ENCODE results near the gene NPY1R.

Gene NPY1R

DNA sequence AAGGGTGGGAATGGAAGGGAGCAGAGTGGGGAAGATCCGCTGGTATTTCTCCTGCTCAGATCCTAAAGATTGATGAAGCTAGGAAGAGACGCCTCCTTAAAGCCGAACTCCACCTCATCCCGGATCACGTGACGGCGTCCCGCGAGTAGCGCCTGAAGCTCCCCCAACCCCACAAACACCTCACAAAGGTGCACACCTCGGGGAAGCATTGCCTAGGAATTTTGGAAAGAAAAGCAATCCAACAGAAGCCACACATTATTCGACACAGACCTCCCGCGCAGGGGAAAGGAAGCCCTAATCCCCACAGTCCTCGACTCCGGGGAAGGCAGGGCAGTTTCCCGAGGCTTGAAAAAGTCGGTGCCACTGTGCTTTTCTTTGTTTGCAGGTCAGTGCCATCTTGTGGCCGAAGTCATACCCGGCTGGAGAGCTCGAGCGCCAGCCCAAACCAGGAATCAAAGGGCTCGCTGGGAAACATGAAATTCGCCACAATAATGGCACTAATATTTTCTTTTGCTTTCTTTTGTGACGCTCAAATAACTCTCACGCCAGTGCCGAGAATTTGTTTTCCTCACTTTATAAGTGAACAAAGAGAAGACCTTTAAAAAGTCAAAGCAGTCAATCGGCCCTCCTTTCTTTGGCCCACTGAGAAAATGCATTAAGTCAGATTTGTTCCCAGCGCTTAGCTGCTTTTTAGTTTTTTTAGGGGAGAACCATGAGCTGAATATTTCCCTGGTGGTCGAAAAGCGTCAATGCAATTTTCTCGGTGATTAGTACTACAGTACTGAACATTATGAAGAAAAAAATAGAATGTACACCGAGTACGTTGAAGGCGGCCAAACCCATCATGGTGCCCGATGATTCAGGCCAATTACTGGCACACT lies at the start of gene NPY1R:
Gene NPY1R, minus strand, starts transcription at position 71 of the 881 bp plus-strand sequence. CDS start 6,042 bp downstream, outside the sequence.
- no peak for DNase-seq

DNA sequence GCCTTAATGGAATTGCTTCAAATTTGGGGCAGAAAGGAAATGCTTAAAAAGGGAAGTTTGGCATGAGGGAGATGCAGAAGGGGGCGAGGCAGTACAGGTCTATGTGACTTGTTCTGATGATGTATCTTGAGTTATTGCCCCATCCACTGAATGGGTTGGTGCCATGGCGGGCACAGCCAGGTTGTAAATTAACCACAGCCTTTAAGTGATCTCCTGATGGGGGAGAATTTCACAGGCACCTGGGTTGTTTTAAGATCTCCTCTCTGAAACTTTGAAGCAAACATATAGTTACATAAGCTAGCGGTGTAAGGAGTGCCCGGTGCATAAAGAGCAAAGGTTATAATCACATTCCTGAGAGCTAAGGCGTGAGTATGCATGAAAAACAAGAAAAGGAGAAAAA lies 48.3 kb upstream of the NPY1R start:
- DNase-seq, result no peak

DNA sequence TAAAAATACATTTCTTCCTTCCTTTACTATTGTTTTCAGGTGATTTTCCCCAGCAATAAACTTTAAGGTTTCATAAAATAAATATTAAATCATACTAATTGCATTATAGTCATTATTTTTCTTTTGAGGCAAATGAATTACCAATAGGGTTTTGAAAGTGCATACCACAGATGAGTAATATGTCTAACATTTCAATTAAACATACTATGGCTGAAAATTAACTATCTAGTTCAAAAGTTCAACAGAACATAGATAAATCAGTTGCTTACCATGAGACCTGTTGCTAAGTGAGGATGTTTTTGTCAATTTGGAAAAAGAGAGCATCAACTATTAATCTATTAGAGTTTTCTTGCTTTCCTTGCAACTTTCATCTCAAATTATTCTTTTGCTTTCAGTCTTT lies 46.3 kb upstream of the NPY1R start:
- no peak for DNase-seq

DNA sequence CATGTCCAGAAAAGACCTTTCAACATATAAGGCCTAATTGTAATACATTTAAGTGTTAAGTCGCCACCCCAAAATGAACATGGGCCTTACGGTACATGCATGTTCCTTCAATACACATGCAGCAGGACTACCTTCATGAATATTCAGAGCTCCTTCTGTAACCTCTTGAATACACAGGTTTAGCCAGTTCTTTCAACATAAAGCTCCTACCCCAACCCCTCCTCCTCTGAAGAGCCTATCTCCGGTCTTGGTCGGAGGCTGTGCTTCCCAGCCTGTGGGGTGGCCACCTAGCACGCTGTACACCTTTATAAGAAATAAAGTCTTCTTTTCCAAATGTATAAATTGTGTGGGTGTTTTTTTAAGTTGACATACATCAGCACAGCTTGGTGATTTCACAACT lies 39.6 kb upstream of the NPY1R start:
- DNase-seq, result no peak

DNA sequence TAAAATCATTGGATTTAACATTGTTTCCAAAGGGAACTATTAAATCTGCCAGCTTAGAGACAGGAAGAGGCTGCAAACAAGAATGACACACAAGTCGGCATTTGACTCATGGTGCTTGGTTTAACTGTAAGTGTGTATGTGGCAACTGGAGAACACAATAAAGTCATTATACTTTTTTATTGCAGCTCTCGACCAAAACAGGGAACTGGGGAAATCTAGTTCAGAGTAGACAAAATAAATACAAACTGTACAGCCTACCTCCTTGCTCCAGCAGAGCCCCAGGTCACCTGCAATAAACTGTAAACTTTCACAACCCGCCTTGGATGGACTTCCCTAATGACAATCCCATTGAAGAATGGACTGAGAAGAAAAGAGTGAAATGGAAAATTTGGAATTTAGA lies 35.3 kb upstream of the NPY1R start:
- no peak for DNase-seq

DNA sequence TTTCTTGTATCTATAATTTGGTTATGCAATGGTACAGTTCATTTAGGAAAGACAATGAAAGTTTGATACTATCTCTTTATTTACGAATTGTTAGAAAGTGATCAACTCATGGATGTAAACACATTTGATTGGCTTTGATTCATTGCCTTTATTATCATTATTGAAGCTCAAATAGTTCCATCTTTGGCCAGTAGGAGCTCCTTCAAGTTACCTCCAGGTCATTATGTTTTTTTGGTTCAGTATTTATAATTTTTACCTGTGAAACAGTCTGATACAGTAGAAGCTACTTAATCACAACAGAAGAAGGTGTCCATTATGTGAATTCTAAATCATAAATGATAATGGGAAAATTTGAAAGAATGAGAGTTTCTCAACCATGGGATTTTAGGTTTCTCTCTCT lies 23.7 kb upstream of the NPY1R start:
- no peak for DNase-seq

DNA sequence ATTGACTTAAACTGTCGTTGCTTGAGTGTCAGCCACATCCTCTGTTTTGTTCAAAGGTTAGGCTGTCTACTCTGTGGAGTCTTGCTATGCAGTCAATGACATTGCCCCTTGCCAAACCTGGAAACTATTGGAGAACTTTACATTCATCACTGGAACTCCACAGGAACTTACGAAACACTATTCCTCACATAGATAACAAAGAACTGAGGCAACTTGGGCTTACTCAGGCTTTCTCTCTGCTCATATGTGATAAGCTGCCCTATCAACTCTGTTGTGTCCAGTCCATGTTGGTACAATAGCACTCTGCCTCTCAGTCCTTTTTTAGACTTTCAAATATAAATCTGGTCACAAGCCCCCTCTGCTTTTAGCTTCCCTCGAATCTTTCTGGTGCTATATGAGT lies 20.7 kb upstream of the NPY1R start:
- no peak for DNase-seq

DNA sequence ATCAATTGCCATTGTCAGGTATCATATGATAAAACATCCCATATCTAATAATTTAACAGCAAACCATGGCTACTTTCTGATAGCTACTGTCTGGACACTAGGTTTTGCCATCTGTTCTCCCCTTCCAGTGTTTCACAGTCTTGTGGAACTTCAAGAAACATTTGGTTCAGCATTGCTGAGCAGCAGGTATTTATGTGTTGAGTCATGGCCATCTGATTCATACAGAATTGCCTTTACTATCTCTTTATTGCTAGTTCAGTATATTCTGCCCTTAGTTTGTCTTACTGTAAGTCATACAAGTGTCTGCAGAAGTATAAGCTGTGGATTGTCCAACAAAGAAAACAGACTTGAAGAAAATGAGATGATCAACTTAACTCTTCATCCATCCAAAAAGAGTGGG lies 18.3 kb upstream of the NPY1R start:
- no peak for DNase-seq

DNA sequence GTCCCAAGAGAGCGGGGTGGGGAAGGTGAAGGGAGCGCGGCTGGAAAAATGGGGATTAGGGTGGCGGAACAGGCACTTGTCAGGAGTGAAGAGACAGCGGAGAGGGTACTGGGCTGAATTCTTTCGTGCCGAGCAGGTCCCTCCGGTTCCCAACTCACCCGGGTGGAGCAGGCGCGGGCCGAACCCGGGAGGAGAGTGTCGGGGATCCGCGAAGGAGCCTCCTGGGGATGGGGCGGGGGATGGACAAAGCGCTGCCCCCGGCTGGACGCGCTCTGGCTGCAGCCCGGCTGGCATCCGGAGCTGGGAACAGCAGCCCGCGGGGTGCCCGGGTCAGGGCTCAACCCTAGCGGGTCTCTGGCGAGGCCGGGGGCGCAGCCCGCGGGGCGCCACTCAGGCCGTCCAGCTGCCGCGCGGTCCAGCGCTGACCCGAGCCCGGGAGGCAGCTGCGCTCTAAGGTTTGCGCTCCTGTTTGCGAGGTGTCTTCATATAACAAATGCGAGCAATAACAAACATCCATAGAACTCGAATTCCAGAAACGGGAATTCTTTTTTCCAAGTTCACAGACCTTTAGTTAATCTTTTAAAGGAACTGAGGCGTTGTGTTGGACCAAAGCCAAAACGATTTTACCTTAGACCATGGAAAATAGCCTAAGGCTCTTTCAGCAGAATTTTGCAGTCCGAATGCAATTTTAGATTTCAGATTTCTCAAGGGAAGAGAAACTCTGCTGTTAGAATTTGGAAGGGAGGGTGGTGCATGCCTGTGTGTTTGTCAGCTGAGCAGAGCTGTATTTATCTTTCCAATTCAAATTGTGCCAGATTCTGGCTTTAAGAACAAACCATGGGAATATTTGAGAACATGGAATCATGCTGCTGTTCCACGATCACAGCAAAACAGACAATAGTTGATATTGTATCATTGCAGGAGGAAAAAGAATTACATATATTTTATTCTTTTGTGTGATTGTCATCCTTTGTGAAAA lies 12.0 kb upstream of the NPY1R start:
- no peak for DNase-seq

DNA sequence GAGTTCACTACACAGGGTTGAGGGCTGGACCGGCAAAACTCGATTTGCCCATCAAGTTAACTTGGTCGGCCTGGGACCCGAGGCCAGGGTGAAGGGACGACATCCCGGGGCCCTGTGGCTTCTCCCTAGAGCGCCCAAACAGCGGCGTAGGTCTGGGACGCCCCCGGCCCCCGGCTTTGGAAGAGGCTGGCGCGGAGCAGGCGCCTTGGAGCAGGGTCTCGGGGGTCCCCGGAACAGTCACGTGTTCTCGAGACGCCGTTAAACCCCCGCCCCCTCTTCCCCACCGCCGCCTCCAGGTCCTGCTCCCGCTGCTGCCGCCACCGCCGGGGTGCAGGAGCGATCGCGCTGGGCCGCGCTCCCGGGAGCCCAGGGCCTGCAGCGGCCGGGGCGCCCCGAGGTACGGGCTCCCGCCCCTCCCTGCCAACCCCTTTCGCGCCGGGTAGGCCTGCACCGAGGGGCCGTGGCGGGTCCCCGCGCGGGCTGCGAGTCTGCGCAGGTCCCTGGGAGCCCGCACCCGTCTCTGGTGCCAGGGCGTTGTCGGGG lies 11.3 kb upstream of the NPY1R start, which contains the start of gene NPY5R:
Gene NPY5R, plus strand, starts transcription at position 289 of the 543 bp plus-strand sequence. CDS start 6,382 bp downstream, outside the sequence.
- no peak for DNase-seq

DNA sequence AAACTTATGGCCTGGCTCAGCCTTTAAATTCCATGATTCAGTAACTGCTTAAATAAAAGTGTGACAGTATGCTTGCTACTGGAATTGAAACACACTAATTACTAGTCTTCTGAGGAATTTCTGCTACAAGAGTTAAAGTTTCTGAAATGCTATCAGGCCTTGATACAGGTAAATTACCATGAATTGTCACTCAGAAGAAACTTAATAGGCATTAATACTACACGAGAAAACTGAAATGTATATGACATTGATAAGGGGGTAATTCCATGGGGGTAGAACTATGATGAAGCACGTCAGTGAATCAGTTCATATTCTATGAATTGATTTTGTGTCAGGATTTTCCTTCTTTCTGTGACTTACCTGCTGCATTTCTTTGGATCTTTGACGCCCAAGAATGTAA lies 3.0 kb upstream of the NPY1R start:
- no peak for DNase-seq

DNA sequence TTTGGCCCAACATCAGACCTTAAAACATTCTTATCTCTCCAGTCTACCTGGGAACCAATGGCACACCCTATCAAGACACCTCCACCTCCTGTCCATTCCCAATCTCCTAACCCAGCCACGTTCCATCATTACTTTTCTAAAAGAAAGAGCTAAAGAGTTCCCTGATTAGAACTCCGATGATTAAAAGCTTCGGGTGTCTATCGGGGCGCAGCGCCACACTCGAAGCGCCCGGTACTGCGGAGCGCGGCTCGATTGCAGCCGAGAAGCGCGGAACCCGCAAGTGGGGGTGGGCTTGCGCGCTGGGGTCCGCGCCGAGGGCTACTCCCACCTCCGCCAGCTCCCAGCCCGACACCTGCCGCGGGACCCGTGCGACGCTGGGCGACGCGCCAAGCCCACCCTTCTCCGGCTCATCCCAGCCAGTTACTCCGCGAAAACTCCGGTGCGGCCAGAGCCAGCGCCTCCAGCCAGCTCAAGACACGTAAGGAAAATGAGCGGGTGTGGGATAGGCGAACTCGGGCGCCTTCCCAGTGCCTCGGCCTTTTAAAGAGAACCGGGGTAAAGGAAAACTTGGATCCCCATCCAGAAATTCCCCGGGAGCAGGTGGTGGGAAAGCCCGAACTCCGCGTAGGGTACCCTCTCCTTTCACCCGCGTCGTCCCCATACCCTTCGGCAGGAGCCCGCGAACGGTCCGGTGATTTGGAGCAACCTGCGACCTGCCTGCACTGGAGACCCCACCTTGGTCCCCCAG lies 593 bp downstream of the NPY1R start:
- DNase-seq, result no peak

DNA sequence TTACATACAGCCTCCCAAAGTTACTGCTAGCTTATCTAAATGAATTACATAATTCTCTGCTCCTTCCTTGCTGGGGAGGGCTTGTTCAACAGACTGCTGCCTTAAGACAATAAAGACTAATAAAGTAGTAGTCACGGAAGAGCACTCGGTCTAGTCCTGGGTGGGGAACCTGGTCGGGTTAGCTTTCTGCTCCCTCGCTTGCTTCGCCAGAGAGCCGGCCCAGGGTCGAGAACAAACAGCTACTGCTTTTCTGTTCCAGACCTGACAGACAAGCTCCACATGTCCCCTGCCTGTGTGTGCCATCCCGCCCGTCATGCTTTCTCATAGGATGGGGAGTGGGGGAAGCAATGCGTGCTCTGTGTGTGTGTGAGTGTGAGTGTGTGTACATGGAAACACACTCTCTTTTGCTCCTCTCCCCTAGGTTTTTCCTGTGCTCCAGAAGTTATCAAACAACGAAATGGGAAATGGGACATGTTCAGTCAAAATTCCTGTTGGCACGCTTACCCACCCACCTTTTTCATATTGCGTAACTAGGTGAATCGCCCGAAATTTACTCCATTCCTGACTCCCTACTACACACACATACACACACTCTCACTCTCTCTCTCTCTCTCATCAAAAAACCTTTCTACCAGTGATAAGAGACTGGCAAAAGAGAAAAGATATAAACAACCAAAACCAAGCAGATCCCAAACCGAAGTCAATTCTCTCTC lies 1.3 kb downstream of the NPY1R start:
- no peak for DNase-seq

DNA sequence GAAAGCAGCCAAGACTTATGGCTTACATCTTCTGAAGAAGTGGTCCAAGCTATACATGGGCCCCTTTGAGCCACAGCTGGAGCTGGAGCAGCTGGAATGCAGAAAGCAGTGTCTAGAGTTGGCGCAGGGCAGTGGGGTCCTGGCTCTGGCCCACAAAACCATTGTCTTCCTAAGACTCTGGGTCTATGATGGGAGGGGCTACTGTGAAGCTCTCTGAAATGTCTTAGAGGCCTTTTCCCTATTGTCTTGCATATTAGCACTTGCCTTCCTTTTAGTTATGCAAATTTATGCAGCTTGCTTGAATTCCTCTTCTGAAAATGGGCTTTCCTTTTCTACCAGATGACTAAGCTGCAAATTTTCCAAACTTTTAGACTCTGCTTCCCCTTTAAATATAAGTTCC lies 15.3 kb downstream of the NPY1R start:
- no peak for DNase-seq

DNA sequence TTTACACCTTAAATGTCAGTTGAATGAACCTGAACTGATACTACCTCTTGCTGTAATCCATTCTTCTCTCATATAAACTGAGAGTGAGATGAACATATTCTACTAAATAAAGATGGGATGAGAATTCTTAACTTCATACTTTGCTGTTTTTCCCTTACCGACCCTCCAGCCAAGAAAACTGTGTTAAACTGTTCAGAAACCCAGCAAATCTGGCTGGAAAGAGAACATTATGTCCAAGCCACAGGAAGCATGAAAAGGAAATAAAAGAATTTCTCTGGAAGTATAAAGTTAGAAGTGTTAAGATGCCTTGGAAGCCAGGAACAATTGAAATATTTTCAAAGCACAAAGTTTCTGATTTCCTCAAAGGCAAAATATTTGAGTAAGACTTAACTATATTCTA lies 22.9 kb downstream of the NPY1R start:
- DNase-seq, result no peak

DNA sequence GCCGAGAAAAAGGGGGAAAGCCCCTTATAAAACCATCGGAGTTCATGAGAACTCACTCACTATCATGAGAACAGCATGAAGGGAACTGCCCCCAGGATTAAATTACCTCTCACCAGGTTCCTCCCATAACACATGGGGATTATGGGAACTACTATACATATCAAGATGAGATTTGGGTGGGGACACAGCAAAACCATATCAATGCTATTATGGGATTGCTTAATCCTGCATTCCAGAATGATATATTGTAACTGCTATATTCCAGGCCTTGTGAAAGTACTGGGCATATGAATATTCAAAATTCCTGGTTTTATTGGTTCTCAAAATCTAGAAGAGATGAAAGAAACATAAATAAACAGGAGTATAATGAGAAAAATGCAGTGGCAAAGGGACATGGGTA lies 29.3 kb downstream of the NPY1R start:
- no peak for DNase-seq

DNA sequence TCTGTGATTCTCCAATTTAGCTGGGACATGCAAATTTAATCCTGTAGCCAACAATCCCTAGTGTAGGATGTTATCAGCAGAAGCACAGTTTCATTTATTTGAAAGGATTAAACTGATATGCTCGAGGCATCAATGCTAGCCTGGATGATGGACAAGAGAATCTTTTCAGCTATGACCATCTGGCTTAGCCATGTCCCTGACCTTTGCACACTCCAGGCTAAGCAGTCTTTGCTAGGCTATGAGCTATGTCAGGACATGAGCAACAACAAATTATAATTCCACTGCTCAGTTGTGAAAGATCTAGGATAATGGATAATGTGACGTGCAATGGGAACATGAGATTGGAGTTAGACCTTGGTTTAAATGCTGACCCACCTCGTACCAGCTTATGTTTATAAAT lies 32.0 kb downstream of the NPY1R start:
- DNase-seq, result no peak

DNA sequence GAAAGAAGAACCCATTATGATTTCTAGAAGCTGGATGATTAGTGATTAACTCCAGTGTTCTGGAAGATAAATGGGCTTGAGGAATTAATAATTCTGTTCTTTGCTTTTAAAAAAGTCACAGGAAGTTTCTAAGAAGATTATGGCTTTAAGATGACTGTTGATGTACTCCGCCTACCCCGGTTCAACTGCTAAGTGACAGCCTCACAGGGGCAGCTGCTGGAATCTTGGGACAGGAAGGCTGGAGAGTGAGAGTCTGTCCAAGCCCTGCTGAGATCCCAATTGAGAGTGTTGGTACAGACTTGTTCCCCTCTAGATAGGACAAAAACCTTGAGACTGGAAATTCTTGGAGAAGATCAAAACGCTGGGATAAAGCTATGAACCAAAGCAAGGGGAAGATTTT lies 37.3 kb downstream of the NPY1R start:
- no peak for DNase-seq

DNA sequence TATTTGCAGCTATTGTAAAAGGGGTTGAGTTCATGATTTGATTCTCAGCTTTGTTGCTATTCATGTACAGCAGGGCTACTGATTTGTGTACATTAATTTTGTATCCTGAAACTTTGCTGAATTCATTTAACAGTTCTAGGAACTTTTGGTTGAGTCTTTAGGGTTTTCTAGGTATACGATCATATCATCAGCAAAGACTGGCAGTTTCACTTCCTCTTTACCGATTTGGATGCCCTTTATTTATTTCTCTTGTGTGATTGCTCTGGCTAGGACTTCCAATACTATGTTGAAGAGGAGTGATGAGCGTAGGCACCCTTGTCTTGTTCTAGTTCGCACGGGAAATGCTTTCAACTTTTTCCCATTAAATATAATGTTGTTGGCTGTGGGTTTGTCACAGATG lies 48.1 kb downstream of the NPY1R start:
- DNase-seq, result no peak

DNA sequence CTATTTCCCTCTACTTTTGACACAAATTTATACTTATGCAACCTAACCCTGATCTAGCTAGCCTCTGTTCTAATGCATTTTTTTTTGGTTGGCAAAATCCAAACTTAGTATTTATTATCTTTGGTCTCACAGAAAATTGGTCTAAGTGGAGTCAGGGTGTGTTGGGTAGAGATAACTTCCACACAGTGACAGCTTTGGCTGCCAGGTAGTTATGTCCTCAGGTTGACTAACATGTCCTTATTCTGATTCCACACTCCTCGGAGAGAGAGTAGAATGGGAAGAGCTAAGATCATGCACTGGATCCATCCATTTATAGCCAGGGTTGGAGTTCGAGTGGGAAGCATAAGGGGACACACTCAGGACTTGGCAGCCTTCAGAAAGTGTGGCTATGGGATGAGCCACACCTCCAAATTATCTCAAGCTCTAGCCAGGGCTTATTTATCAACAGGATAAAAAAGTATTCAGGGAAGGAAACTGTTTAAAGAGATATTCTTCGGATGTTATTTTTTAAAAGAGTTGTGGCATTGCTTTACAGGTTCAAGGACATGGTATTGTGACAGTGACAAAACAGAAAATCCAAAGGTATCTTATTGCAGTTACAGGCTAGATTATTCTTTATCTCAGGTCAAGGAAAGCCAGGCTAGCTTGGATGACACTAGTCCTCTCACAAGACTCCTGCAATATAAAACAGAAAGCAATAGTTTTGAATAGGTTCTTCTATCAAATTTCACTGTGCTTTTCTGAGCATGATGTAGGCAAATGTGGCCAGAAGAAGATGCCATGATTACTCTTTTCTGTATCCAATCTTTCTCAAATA lies 51.5 kb downstream of the NPY1R start:
- DNase-seq, result no peak

DNA sequence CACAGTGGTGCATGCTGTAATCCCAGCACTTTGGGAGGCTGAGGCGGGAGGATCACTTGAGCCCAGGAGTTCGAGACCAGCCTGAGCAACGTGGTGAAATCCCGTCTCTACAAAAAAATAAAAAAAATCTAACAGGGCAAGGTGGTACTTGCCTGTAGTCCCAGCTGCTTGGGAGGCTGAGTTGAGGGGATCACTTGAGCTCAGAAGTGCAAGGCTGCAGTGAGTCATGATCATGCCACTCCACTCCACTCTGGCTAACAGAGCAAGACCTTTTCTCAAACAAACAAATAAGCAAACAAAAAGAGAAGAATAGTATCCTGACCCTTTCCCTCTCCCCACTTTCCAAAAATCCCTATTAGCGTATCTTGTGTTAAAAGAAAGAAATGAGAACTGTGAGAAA lies 52.7 kb downstream of the NPY1R start:
- DNase-seq, result no peak
